DMS153 (cell line): ENCODE measurements around the gene NUP93.

Source experiments
- DNase-seq: peaks from one replicate; lab custom pipeline; 2025; lab: John Stamatoyannopoulos, UW

NUP93 gene

DNA sequence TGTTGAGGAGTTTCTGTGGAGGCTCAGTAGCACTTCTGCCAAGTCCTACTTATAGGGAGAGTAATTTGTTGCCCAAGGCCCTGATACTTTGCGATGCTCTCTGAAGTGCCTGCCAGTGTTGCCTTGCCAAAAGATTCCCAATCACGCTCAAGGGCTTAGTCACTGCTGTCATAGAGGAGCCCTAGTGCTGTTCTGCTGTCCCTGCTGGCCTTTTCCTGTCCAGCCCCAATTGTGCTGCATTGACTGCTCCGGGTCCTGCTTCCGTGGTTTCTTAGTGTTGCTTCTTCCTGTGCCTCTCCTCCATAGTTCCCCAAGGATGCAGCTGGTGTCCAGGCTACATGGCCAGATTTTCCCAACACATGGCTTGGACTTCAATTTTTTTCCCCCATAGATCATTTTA lies 13.9 kb downstream of the NUP93 start:
- no peak for DNase-seq

GRCh38 chr16:56744996-56745640 lies 15.2 kb downstream of the NUP93 start:
- no peak for DNase-seq

GRCh38 chr16:56747486-56748045 lies 17.6 kb downstream of the NUP93 start:
- DNase-seq: no peak

GRCh38 chr16:56748191-56748590 lies 18.3 kb downstream of the NUP93 start:
- DNase-seq: no peak

GRCh38 chr16:56748826-56749225 lies 18.9 kb downstream of the NUP93 start:
- no peak for DNase-seq

GRCh38 chr16:56749672-56750491 lies 20.0 kb downstream of the NUP93 start:
- DNase-seq: no peak

DNA sequence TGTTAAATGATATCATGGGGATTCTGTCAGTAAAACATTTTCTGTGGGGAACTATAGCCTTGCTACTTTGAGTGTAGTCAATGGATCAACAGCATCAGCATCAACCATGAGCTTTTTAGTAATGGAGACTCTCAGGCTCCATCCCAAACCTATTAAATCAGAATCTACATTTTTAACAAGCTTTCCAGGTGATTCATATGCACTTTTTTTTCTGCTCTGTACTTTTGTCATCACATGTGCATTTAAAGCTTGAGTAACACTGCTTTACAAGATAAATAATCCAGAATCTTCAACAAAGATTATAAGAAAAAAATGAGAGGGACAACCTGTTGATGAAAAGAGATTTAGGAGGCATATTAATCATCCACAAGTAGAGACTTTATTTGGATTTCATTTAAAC lies 23.5 kb downstream of the NUP93 start:
- no peak for DNase-seq

- DNase-seq: no peak
Measured at GRCh38 chr16:56755038-56755437, 25.1 kb downstream of the NUP93 start.

GRCh38 chr16:56758432-56758831 lies 28.5 kb downstream of the NUP93 start:
- DNase-seq: no peak

DNA sequence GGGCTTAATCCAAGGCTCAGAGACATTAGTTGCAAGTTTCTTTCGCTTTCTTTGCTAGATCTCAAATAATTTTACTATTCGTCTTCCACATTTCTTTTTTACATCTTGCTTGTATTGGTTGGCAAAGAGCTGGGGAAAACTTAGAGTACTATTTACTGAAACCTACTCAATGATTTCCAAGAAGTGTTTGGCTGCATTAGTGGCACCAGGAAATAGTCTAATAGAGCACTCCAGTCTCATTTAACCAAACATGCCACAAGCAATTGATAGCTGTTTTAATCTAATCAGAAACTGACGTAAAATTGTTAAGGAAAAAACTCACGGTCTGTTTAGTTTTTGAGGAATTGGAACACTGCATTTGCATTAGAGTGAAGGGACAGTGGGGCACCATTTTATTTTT lies 29.0 kb downstream of the NUP93 start:
- no peak for DNase-seq

DNA sequence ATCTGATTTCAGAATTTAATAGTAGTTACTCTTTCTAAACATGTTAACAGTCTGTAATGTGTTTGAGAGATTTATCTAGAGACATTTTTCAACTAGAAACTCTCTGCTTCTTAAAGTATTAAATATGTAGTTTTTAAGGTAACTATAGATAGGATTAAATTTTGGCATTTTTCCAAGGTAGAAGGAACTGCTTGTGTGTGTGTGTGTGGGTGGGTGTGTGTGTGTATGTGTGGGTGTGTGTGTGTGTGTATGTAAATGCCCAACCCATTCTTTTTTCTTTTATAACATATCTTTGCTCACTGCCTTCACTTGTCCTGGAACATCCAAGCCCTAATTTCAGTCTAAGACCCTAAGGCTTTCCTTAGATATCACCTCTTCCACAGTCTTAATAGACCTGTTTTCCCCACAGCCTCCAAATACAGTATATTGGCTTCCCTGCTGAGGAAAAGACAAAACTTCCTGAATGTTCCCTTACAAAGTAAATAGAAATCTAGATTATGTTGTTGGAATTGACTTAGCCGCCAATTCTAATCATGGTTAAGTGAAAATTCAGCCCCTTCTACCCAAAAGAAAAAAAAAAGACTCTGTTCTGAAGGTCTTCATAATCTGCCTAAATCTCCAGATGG lies 33.5 kb downstream of the NUP93 start:
- no peak for DNase-seq

GRCh38 chr16:56764835-56765234 lies 34.9 kb downstream of the NUP93 start:
- no peak for DNase-seq

- DNase-seq: no peak
Measured at GRCh38 chr16:56765949-56766348, 36.0 kb downstream of the NUP93 start.

DNA sequence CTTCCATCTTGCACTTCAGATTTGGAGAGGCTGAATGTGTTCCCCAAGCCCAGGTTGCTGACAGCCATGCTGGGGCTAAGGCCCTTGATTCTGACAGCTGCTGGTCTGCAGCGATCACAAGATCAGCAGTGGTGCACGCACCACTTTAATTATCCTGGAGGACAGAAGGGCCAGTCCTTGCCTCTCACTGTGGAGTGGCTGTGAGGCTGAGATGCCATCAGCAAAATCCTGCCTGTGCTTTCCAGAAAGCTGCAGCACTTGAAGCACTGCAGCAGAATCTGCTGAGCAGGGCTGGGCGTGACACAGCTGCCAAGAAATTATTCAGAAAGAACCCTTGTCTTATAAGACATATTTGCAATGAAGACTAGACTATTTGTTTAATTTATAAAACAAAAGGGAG lies 37.1 kb downstream of the NUP93 start:
- no peak for DNase-seq

GRCh38 chr16:56769677-56770076 lies 39.7 kb downstream of the NUP93 start:
- DNase-seq: no peak

GRCh38 chr16:56771558-56772279 lies 41.8 kb downstream of the NUP93 start:
- no peak for DNase-seq

- DNase-seq: no peak
Measured at GRCh38 chr16:56773532-56773931, 43.6 kb downstream of the NUP93 start.

DNA sequence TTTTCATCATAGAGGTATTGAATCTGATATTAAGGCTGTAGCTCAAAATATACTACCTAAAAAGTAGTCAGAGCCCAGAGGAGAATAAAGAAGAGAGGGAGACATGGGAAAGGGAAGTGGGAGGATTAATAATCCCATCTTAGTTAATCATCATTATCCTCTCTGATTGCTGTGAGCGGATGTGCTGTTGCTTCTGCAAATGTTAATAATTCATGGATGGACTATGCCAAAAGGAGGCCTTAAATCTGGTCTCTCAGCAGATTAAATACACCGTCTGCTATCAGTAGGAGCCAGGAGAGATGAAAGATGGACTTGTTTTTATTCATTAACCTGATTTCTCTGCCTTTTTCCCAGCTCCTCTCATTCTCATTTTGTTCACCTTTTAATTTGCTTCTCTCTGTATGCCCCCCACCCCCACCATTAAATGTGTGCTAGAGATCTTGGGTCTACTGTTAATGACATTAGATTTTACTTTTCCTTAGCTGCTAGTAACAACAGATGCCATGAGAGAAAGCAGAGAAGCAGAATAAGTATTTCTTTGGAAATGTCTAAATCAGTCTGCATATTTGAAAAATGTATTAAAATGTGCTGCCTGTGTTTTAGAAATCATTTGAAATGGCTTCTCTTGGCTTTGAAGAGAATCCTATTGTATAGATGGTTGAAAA lies 44.2 kb downstream of the NUP93 start:
- DNase-seq: no peak

GRCh38 chr16:56775162-56775561 lies 45.2 kb downstream of the NUP93 start:
- DNase-seq: no peak

DNA sequence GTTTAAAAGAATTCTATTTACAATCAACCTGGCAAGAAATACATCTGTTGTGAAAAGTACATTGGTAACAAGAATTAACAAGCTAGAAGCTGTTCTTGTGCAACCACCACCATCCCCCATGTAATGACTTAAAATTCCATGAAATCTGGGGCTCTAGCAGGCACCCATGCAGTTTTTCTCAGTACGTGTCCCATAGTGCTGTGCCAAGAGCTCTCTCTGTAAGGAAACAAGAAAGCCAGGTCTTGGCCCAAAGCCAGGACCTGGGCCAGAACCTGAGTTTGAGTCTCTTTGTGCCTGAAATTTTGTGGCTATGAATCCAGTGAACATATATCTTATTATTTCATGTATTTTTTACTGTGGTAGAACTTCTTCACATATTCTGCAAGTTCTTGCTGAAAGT lies 46.6 kb downstream of the NUP93 start:
- no peak for DNase-seq

- no peak for DNase-seq
Measured at GRCh38 chr16:56777001-56777400, 47.1 kb downstream of the NUP93 start.

- no peak for DNase-seq
Measured at GRCh38 chr16:56777482-56777881, 47.6 kb downstream of the NUP93 start.
